Fibroblast of lung (primary cell): ENCODE results near the gene PCGF2.

ENCODE experiments used
- CTCF ChIP-seq, 2 donors: IDR thresholded peaks in 1 of 2; conservative IDR thresholded peaks in 1 of 2; 1 replicate in 1 of 2; 2 replicates in 1 of 2; pipeline ENCODE4 v1.5.1; 2011 to 2012; ENCODE audit warnings: low read length in 2 of 2, control low read depth in 1 of 2, inconsistent platforms in 1 of 2, low read depth in 1 of 2, mild to moderate bottlenecking in 1 of 2
- EZH2 ChIP-seq: IDR thresholded peaks from 2 replicates; pipeline ENCODE4 v1.5.1; 2012; ENCODE audit warnings: low read length, control low read depth, mild to moderate bottlenecking; ENCODE audit errors: missing control alignments

- TF ChIP-seq CTCF (conservative IDR thresholded peaks at IDR 0.05 in 1 of 2, IDR thresholded peaks at IDR 0.05 in 1 of 2; ENCODE audit: low read depth in 1 of 2, low read length in 2 of 2) (no peak), EZH2 (no peak)
These were observed 5.5 kb downstream of the PCGF2 start for GRCh38 chr17:38742411-38743308.
